Activated CD4-positive, alpha-beta T cell treated with anti-CD3 and anti-CD28 coated beads, Interleukin-2, Interleukin-4, amounts not matched to agents 100 ng/mL and 50 ng/mL, durations not matched to agents 16 hours and 8 hours (primary cell): ENCODE data around the gene PSMD8.
"Not testable (repeated sequence)": the region's sequence is repeated elsewhere in the genome, so short reads cannot be mapped to it uniquely, and the experiment has no call there.

Experiments used
- DNase-seq: peaks from one replicate; pipeline ENCODE4 v3.0.0-alpha.2; 2020; ENCODE audit warnings: low spot score

The PSMD8 gene

DNA sequence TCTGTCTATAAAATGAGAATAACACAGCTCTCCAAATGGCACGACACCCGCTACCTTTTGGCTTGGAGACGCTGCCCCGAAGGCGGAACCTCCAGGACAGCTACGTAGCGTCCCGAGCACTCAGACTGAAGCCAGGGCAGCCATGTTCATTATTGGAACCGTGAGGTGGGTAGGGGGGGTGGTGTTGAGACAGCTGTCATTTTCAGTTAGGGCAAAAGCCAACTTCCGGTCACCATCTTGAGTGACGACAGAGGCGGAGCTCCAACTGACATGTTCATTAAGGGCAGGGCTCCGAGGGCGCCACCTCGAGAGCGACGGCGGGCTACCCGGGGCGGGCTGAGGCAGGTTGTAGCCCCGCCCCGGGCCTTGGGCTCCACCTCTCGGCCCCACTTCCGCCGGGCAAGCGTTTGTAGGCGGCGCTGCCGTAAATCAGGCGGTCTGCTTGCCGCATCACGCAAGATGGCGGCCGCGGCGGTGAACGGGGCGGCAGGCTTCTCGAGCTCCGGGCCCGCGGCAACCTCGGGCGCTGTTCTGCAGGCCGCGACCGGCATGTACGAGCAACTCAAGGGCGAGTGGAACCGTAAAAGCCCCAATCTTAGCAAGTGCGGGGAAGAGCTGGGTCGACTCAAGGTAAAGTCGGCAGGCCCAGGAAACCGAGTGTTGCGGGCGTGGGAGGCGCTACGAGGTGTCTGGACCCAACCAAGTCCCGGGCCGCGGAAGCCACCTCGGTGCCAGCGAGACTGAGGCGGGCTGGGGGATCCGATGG lies at the start of gene PSMD8:
PSMD8 (plus strand) TSS at position 240 of the 766 bp plus-strand sequence; CDS start at position 271, 31 bp downstream.
- peak; percentile 99 for DNase-seq

DNA sequence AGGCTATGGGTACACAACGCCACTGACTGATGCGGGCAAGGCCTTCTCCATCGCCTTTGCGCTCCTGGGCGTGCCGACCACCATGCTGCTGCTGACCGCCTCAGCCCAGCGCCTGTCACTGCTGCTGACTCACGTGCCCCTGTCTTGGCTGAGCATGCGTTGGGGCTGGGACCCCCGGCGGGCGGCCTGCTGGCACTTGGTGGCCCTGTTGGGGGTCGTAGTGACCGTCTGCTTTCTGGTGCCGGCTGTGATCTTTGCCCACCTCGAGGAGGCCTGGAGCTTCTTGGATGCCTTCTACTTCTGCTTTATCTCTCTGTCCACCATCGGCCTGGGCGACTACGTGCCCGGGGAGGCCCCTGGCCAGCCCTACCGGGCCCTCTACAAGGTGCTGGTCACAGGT lies 47.8 kb upstream of the PSMD8 start:
- no peak for DNase-seq

DNA sequence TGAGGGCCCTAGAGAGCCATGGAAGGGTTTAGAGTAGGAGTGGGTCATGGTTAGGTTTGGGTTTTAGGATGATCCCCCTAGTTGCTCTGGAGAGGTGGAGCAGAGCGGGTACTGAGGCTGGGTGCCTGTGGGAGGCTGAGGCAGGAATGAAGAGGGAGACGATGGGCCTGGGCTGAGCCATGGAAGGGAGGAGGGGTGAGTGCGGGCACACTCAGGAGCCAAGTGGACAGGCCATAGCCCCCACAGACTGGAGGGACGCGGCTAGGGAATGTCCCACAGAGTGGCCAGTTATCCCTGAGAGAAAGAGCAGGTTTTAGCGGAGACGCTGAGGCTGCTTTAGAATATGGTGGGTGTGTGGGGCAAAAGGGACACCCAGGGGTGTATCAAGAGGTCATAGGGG lies 44.7 kb upstream of the PSMD8 start:
- DNase-seq = no peak

DNA sequence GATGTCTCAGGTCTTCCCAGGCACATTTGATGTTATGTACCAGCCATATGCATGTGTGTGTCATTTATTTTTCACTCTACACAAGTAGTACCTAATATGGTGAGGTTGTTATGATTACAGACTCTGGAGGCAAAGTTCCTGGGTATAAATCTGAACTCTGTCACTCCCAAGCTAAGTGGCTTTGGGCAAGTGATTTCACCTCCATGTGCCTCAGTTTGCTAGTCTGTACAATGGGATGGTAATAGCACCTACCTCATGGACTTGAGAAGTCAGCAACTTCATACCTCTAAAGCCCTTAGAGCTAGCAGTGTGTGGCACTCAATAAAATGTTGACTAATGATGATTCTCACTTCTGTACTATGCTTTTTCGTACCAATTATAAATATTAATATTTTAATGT lies 42.6 kb upstream of the PSMD8 start:
- DNase-seq = no peak

DNA sequence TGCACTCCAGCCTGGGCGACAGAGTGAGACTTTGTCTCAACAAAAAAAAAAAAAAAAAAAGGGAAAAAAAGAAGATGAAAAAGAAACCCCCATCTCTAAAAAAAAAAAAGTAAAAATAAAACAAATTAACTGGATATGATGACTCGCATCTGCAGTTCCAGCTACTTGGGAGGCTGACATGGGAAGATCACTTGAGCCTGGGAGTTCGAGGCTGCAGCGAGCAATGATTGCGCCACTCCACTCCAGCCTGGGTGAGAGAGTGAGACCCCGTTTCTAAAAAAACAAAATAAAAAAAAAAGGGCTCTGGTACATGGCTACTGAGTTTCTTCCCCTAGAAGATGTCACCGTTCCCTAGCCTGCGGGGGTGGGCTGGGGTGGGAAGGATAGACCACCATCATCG lies 41.1 kb upstream of the PSMD8 start:
- DNase-seq = no peak

DNA sequence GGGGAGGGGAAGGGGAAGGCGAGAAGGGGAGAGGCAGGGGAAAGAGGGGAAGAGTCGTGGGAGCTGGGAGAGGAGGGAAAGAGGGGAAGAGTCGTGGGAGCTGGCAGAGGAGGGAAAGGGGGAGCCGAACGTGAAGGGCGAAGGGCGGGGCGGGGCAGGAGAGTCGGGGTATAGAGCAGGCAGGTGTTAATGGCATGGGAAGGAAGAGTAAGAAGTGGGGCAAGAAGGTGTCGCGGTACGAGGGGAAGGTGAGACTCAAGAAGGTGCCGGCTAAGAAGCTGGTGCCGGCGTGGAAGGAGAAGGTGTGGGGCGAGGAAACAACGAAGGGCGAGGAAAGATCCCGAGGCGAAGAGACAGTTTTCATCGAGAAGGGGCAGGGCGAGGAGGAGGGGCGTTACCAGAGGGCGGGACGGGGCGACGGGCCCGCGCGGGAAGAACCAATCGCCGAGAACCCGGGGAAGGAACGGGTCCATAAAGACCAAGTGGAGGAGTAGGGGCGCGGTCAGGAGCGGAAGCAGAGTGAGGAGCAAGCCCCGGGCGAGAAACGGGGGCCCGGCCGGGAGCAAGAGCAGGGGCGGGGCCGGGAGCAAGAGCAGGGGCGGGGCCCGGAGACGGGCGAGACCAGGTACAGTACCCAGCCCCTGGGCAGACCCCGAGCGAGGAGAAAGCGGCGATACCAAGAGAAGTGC lies 38.3 kb upstream of the PSMD8 start:
- DNase-seq = peak; percentile 97

DNA sequence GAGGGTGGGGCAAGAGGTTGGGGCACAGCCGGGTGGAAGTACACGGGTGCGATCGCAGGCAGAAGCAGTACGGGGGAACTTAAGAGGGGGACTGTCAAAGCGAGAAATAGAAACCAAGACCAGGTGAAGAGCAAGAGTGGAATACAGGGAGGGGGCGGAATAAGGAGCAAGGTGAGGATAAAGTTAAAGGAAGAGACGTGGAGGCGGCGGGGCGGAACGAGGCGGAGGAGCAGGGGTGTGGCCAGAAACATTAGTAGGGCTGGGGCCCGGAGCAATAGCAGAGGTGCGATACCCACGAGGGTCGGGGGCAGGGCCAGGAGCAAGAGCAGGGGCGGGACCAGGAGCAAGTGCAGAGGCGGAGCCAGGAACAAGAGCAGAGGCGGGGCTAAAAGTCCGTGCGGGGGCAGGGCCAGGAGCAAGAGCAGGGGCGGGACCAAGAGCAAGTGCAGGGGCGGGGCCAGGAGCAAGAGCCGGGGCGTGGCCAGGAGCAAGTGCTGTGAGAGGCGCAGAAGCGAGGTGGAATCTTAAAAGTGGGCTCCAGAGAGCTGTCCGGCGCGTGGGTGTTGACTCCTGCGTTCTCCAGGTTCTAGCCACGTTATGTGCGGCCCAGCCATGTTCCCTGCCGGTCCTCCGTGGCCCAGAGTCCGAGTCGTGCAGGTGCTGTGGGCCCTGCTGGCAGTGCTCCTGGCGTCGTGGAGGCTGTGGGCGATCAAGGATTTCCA lies 37.6 kb upstream of the PSMD8 start:
- peak; percentile 97 for DNase-seq

DNA sequence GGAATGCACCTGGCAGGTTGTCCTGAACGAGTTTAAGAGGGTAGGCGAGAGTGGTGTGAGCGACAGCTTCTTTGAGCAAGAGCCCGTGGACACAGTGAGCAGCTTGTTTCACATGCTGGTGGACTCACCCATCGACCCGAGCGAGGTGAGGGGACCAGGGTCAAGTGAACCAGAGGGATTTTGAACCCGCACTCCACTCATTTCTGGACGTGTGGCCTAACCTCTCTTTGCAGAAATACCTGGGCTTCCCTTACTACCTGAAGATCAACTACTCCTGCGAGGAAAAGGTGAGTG lies 37.1 kb upstream of the PSMD8 start:
- DNase-seq = no peak

DNA sequence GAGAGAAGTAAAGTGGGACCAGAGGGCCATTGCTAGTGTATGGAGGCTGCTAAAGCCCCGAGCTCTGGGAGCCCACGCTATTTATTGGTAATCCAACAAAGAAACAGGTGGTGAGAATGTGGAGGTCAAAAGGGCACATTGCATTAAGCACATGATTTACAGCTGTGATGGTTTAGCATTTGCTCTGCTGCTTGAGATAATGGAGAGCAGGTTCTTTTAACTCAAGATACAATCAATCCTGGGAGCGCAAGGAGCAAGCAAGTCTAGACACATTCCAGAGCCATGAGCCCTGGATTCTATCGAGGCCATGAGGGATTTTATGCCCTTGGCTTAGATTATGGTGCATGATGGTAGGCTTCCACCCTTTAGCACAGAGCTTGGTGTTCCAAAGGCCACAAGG lies 35.4 kb upstream of the PSMD8 start:
- DNase-seq = not testable (repeated sequence)

DNA sequence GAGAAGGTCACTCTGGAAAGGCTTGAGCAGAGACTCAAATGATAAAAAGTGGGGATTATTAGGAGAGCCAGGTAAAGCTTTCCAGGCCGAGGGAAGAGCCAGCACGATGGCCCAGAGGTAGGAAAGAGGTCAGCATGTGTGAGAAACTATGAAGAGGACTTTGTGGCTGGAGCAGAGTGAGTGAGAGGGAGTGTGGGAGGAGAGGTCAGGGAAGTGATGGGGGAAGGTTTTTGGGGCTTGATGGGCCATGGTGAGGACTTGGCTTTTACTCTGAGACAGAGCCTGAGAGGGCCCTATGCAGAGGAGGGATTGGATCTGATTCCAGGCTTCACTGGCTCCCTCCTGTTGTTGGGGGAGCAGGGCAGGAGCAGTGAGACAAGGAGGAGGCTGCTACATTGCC lies 33.4 kb upstream of the PSMD8 start:
- DNase-seq = no peak

DNA sequence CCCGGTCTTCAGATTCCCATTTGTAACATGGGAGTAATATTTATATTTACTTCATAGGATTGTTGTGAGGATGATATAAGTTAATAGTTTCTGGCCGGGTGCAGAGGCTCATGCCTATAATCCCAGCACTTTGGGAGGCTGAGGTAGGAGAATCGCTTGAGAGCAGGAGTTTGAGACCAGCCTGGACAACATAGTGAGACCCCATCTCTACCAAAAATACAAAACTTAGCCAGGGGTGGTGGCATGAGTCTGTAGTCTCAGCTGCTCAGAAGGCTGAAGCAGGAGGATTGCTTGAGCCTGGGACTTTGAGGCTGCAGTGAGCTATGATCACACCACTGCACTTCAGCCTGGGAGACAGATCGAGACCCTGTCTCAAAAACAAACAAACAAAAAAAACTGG lies 27.5 kb upstream of the PSMD8 start:
- no peak for DNase-seq

DNA sequence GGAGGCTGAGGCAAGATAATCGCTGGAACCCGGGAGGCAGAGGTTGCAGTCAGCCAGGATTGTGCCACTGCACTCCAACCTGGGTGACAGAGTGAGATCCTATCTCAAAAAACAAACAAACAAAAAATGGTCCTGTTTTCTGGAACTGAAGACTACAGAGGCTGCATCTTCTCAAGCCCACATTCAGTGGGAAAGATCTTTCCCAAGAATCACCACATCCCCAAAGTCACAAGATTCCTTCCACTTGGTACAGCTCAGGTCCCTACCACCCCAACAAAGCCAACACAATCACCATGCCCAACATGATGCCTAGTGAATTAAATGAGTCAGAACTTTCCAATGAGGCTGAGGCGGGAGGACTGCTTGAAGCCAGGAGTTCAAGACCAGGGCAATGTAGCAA lies 23.5 kb upstream of the PSMD8 start:
- DNase-seq = no peak

DNA sequence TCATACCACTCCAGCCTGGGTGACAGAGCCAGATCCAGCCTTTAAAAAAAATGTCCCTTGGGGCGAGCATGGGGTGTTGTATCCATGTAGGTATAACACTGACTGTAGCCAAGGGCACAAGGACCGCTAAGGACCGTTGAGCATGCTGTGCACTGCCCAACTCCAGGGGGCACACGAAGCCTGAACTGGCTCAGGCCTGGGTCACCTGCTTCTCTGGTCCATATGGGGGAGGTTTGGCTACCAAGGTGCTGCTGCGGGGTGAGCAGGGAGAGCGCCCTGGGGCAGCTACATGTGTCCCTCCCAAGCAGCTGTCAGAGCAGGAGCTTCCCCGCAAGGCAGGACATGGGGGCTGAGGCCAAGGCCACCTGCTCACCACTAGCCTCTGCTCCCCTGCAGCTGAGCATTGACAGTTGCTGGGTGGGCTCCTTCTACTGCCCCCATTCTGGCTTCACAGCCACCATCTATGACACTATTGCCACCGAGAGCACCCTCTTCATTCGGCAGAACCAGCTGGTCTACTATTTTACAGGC lies 22.4 kb upstream of the PSMD8 start:
- no peak for DNase-seq

DNA sequence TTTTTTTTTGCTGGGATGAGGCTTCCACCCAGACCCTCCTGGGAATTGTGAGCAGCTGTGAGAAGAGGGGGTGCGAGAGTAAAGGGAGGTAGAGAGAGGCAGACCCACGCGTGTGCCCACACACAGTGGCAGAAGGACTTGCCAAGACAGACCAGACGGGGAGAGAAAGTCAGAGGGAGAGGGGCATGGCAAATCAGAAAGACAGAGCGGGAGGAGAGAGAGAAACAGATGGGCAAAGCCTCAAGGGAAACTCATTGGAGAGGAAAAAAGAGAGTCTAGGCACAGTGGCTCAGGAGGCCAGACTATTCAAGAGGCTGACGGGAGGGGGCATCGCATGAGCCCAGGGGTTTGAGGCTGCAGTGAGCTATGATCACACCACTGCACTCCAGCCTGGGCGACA lies 21.8 kb upstream of the PSMD8 start:
- no peak for DNase-seq

DNA sequence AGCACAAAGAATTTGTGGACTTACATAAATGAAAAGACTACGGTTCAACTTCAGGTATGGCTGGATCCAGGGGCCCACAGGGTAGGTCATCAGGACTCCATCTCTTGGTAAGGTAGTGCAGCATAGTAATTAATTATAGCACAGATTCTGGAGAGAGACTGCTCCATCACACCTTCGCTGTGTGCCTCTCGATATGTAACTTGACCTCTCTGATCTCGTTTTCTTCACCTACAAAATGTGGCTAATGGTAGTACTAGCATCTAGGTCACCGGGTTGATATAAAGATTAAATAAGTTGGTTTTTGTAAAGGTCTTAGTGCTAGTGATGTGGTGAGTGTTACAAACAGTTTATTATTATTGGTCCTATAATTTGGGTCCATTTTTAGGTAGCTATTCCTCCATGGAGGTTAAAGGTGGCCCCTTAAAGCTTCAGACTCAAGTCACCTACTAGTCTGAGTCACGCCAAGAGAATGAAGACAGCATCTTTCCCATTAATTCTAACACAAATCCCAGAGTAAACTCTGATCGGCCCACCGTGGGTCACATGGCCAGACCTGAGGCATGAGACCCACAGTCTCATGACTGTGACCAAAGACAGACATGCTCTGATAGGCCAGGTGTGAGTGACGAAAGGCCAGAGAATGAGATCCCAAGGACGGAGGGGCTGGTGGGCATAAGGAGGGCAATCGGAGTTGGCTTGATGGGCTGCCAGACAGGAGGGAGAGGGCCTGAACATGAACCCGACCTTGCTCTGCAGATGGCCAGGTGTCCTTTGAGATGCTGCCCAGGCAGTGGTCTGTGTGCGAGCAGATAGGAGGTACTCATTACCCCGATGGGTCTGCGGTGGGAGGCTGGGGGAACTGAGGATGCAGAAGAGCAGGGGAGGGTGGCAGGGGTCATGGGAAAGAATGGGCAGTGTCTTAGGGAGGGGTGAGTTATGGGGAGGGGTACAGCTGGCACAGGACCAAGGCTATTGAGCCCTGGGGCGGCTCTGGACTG lies 18.3 kb upstream of the PSMD8 start:
- no peak for DNase-seq

DNA sequence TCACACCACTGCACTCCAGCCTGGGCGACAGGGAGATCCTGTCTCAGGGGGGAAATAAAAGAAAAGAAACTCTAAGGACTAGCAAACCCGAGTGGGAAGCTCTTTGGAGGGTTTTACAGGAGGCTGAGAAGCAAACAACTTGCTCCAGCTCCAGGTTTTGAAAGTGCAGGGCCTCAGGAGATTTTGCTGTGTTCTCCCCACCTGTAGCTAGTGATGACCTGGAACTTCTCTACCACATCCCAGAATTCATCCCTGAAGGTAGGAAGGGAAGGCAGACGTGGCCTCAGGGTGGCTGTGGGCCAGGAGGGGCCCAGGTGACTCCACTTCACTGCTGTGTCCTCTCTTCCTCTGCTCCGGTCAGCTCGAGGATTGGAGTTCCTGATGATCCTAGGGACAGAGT lies 16.3 kb upstream of the PSMD8 start:
- DNase-seq = no peak

DNA sequence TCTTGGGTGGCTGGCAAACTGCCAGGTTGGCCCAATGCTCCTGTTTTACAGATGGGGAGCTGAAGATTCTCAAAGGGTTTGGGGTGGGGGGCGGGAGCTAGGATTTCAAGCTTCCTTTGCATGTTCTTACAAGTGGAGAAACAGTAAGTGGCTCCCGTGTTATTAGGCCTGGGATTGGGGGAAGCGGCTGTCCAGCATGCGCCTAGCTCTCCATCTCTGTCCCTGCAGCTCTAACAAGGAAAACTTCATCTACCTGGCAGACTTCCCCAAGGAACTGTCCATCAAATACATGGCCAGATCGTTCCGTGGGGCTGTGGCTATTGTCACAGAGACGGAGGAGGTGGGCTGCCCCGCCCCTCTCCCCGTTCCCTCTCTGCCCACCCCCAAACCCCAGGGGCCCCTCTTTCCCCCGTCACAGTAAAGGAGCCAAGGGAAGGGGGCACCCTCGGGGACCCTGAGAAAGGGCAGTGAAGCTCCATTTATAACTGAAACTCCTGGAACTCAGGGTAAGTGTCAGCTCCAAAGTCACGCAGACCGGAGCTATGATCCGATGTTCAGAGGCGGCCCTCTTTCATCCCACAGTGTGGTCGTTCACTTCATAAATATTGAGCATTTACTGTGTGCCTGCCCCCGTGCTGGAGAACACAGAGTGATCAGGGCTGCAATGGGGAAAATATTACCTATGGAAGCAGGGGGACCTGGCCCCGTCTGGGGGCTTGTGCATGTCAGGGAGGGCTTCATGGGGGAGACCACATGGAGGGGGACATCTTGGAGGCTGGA lies 14.9 kb upstream of the PSMD8 start:
- DNase-seq = no peak

DNA sequence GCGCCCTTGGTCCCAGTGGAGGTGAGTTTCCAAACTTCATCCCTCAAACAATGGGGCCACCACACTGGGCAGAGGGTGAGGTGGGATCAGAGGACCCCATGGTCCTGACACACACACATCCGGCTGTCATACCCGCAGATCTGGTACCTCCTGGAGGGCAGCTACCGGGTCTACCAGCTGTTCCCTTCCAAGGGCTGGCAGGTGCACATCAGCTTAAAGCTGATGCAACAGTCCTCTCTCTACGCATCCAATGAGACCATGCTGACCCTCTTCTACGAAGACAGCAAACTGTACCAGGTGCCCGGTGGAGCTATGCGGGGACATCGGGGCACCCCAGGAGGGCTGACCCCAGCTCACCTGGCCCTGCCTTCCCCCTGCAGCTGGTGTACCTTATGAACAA lies 14.0 kb upstream of the PSMD8 start:
- DNase-seq = no peak

DNA sequence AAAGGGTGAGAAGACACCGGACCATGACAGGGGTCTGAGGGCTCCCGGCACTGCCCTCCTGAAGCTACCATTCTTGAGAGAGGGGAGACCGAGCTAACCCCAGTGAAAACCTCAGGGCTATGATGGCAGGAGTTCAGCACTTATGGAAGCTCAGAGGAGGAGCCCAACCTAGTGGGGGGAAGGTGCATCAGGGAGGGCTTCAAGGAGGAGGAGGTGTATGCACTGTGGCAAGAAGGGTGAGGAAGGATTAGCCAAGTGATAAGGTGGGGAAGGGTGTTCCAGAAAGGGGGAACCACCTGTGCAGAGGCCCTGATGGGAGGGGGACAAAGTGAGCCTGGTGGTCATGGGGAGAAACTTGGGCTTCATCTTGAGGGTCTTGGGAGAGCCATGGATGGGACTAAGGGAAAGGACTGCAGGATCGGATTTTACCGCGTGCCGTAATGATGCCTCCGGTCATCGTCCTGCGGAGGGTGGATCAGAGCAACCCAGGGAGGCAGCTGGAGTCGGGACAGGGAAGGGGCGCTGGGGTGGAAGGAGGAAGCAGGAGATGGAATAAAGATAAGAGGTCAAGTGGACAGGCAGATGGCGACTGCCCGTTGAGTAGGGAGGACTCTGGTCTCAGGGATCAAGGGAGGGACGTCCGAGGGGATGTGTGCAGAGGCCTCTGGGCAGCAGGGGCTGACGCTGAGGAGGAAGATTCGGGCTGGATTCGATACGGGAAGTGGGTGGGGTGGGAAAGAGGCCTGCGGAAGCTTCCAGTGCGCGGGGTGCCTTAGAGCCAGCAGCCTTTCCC lies 13.3 kb upstream of the PSMD8 start:
- DNase-seq = no peak

DNA sequence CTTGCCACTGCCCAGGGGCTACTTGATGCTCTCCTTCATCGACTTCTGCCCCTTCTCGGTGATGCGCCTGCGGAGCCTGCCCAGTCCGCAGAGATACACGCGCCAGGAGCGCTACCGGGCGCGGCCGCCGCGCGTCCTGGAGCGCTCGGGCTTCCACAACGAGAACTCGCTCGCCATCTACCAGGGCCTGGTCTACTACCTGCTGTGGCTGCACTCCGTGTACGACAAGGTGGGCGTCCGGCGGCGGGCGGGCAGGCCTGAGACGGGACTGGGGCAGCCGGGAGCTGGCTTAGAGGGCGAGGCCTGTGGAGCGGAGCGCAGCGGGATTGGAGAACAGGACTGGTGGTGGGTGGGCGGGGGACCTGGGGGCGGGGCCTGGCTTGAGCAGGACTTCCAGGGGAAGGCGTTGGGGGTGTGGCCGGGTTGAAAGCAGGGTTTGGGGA lies 12.7 kb upstream of the PSMD8 start:
- DNase-seq = peak; percentile 71
